D721Med (cell line): ENCODE measurements around the gene ARPC5.

Source experiments
- DNase-seq: peaks from one replicate; pipeline ENCODE4 v3.0.0; 2011; ENCODE audit warnings: low spot score; ENCODE audit not compliant: insufficient read length
- FAIRE-seq: peaks from 2 replicates; lab custom pipeline; 2011; peaks lifted over from hg19 to GRCh38; lab: Jason Lieb, UNC
- TF ChIP-seq, protein P1 (sequence below): IDR thresholded peaks from 2 replicates; pipeline ENCODE4 v1.5.1; 2012; ENCODE audit warnings: mild to moderate bottlenecking, control low read depth; ENCODE audit not compliant: insufficient read depth; ENCODE audit errors: missing control alignments

Gene ARPC5

GRCh38 chr1:183593356-183593755 lies 42.2 kb downstream of the ARPC5 start:
- TF ChIP-seq, protein P1, sequence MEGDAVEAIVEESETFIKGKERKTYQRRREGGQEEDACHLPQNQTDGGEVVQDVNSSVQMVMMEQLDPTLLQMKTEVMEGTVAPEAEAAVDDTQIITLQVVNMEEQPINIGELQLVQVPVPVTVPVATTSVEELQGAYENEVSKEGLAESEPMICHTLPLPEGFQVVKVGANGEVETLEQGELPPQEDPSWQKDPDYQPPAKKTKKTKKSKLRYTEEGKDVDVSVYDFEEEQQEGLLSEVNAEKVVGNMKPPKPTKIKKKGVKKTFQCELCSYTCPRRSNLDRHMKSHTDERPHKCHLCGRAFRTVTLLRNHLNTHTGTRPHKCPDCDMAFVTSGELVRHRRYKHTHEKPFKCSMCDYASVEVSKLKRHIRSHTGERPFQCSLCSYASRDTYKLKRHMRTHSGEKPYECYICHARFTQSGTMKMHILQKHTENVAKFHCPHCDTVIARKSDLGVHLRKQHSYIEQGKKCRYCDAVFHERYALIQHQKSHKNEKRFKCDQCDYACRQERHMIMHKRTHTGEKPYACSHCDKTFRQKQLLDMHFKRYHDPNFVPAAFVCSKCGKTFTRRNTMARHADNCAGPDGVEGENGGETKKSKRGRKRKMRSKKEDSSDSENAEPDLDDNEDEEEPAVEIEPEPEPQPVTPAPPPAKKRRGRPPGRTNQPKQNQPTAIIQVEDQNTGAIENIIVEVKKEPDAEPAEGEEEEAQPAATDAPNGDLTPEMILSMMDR: no peak
- FAIRE-seq (no peak), DNase-seq (no peak)

DNA sequence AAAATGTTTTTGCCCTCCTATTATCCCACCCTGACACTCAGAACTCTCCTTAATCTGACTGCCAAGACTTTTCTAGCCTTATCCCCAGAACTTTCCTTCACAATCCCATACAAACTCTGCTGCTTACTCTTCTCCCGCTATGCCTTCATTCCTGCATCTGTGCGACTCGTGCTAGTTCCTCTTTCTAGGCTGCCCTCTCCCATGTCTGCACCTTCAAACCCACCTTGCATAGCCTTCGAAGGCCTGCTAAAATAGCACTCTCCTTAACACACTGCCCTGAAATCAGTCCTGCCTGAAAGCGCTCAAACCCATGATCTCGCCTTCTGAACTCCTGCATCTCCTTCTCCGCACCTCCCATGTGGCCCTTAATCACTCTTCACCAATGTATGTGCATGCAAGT lies 42.9 kb downstream of the ARPC5 start:
- no peak for DNase-seq
- TF ChIP-seq, protein P1: no peak
- FAIRE-seq: no peak

- TF ChIP-seq, protein P1: no peak
- DNase-seq (no peak), FAIRE-seq (no peak)
Observed at GRCh38 chr1:183590244-183591191, 45.1 kb downstream of the ARPC5 start, which contains the start of gene NCF2. TSS of gene NCF2 (minus strand) at chr1:183590459. CDS start at chr1:183590329, 130 bp downstream.

- TF ChIP-seq, protein P1: no peak
- DNase-seq (no peak), FAIRE-seq (no peak)
Observed at GRCh38 chr1:183589874-183590243, 45.7 kb downstream of the ARPC5 start.

DNA sequence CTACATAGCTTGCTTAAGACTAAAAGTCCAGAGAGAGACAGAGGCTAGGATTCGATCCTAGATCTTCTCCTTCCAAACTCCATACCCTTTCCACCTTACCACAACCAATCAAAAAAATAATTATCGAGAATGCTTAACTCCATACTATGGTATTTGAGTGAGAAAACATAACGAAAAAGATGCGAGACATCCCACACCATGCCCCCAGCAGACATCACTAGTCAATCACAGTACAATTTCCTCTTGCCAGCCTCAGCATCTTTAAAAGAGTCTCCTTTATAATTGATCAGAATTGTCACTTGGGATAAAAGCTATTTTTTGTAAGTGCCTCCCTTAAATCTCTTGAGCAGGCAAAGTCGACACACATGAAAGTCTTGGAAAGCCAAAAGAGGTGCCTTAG lies 46.2 kb downstream of the ARPC5 start:
- DNase-seq (no peak), FAIRE-seq (no peak)
- TF ChIP-seq, protein P1: no peak

GRCh38 chr1:183588827-183589226 lies 46.8 kb downstream of the ARPC5 start:
- no peak for FAIRE-seq
- no peak for DNase-seq
- TF ChIP-seq, protein P1: no peak

- TF ChIP-seq, protein P1: no peak
- FAIRE-seq: no peak
- DNase-seq: no peak
Observed at GRCh38 chr1:183586926-183587325, 48.7 kb downstream of the ARPC5 start.
